ENCODE data around the gene PCSK5. TPM values are rescaled to one million over a fixed set of nuclear protein-coding genes. Genes with fewer than 3 reads are reported as not detected.
"Not testable (repeated sequence)": the region's sequence is repeated elsewhere in the genome, so short reads cannot be mapped to it uniquely, and the experiment has no call there.

The PCSK5 gene
- total RNA-seq, 2 experiments from 2014 or later = 14.4 to 15.2 TPM

GRCh38 chr9:76323490-76323889, 433.0 kb downstream of the PCSK5 start:
- no peak overlapping the region for H3K27ac ChIP-seq (ENCODE audit: low read depth in 1 of 2, low read length in 2 of 2)
- H3K27me3 Mint-ChIP-seq = peaks cover 16% of the 10 kb centered on the region
- no peaks in the 10 kb centered on the region for H3K36me3 ChIP-seq (ENCODE audit: insufficient read depth, low read length)
- ChIA-PET CTCF (no interaction called here), POLR2A (no interaction called here)
- H3K4me1 Mint-ChIP-seq (ENCODE audit: low read depth) = no peaks in the 10 kb centered on the region
- intact Hi-C loops (cut with DNase I, micrococcal nuclease) = no loop called here
- no peak for DNase-seq
- no peaks in the 10 kb centered on the region for H3K9me3 ChIP-seq (ENCODE audit: control insufficient read depth in 1 of 2, insufficient read depth in 1 of 2, low read length in 2 of 2)
- H3K36me3 Mint-ChIP-seq (ENCODE audit: low read depth) = no peaks in the 10 kb centered on the region
- no peaks in the 10 kb centered on the region for H3K4me1 ChIP-seq (ENCODE audit: insufficient read depth, low read length)
- H3K27me3 ChIP-seq (ENCODE audit: control insufficient read depth in 1 of 2, insufficient read depth in 2 of 2, low read length in 2 of 2) = no peaks in the 10 kb centered on the region
- no peak overlapping the region for H3K4me3 ChIP-seq (ENCODE audit: low read length)
- H3K4me3 Mint-ChIP-seq = no peak overlapping the region
- ATAC-seq (ENCODE audit: poor library complexity) = no peak
- H3K9me3 Mint-ChIP-seq = no peaks in the 10 kb centered on the region
- TF ChIP-seq CTCF (IDR thresholded peaks at IDR 0.05) = no peak
- no peak overlapping the region for H3K27ac Mint-ChIP-seq

GRCh38 chr9:76324030-76324429, 433.6 kb downstream of the PCSK5 start:
- CTCF ChIA-PET; H3K36me3 Mint-ChIP-seq (ENCODE audit: low read depth); DNase-seq; H3K4me1 ChIP-seq (ENCODE audit: insufficient read depth, low read length); H3K27ac Mint-ChIP-seq; H3K4me1 Mint-ChIP-seq (ENCODE audit: low read depth); H3K4me3 ChIP-seq (ENCODE audit: low read length); H3K4me3 Mint-ChIP-seq; H3K9me3 Mint-ChIP-seq; ATAC-seq (ENCODE audit: poor library complexity); H3K36me3 ChIP-seq (ENCODE audit: insufficient read depth, low read length); POLR2A ChIA-PET; H3K9me3 ChIP-seq (ENCODE audit: control insufficient read depth in 1 of 2, insufficient read depth in 1 of 2, low read length in 2 of 2); H3K27me3 ChIP-seq (ENCODE audit: control insufficient read depth in 1 of 2, insufficient read depth in 2 of 2, low read length in 2 of 2); H3K27ac ChIP-seq (ENCODE audit: low read depth in 1 of 2, low read length in 2 of 2); intact Hi-C loops (cut with DNase I, micrococcal nuclease): not testable (repeated sequence)
- H3K27me3 Mint-ChIP-seq = peaks cover 16% of the 10 kb centered on the region

- ATAC-seq (ENCODE audit: poor library complexity) = no peak
- intact Hi-C loops (cut with DNase I, micrococcal nuclease) = no loop called here
- Mint-ChIP-seq H3K27me3 (peaks cover 7% of the 10 kb centered on the region), H3K9me3 (no peaks in the 10 kb centered on the region), H3K27ac (no peak overlapping the region), H3K36me3 (ENCODE audit: low read depth) (no peaks in the 10 kb centered on the region), H3K4me3 (no peak overlapping the region), H3K4me1 (ENCODE audit: low read depth) (no peaks in the 10 kb centered on the region)
- DNase-seq = no peak
- ChIA-PET CTCF (no interaction called here), POLR2A (no interaction called here)
- H3K36me3 ChIP-seq (ENCODE audit: insufficient read depth, low read length) = no peaks in the 10 kb centered on the region
- H3K4me1 ChIP-seq (ENCODE audit: insufficient read depth, low read length) = no peaks in the 10 kb centered on the region
- no peak for TF ChIP-seq CTCF (IDR thresholded peaks at IDR 0.05)
- H3K27me3 ChIP-seq (ENCODE audit: control insufficient read depth in 1 of 2, insufficient read depth in 2 of 2, low read length in 2 of 2) = peaks cover 0 to 3% of the 10 kb centered on the region in 2 experiments
- no peak overlapping the region for H3K4me3 ChIP-seq (ENCODE audit: low read length)
- H3K9me3 ChIP-seq (ENCODE audit: control insufficient read depth in 1 of 2, insufficient read depth in 1 of 2, low read length in 2 of 2) = no peaks in the 10 kb centered on the region
- H3K27ac ChIP-seq (ENCODE audit: low read depth in 1 of 2, low read length in 2 of 2) = no peak overlapping the region
Measured at GRCh38 chr9:76330034-76330433, 439.6 kb downstream of the PCSK5 start.

- no peak overlapping the region for H3K4me3 Mint-ChIP-seq
- Histone ChIP-seq H3K27ac (ENCODE audit: low read depth in 1 of 2, low read length in 2 of 2) (no peak overlapping the region), H3K9me3 (ENCODE audit: control insufficient read depth in 1 of 2, insufficient read depth in 1 of 2, low read length in 2 of 2) (no peaks in the 10 kb centered on the region), H3K27me3 (ENCODE audit: control insufficient read depth in 1 of 2, insufficient read depth in 2 of 2, low read length in 2 of 2) (peaks cover 0 to 3% of the 10 kb centered on the region in 2 experiments), H3K36me3 (ENCODE audit: insufficient read depth, low read length) (no peaks in the 10 kb centered on the region), H3K4me1 (ENCODE audit: insufficient read depth, low read length) (no peaks in the 10 kb centered on the region), H3K4me3 (ENCODE audit: low read length) (no peak overlapping the region)
- H3K27me3 Mint-ChIP-seq = peaks cover 9% of the 10 kb centered on the region
- no peak overlapping the region for H3K27ac Mint-ChIP-seq
- no peak for DNase-seq
- no peak for TF ChIP-seq CTCF (IDR thresholded peaks at IDR 0.05)
- no peaks in the 10 kb centered on the region for H3K4me1 Mint-ChIP-seq (ENCODE audit: low read depth)
- no peaks in the 10 kb centered on the region for H3K9me3 Mint-ChIP-seq
- intact Hi-C loops (cut with DNase I, micrococcal nuclease) = no loop called here
- no peaks in the 10 kb centered on the region for H3K36me3 Mint-ChIP-seq (ENCODE audit: low read depth)
- ATAC-seq (ENCODE audit: poor library complexity) = no peak
- ChIA-PET POLR2A (no interaction called here), CTCF (no interaction called here)
Measured at GRCh38 chr9:76333388-76333787, 442.9 kb downstream of the PCSK5 start.

Measured in CD4-positive, alpha-beta T cell (primary cell).